Measurements from ENCODE around the gene NANOS2.

DNA sequence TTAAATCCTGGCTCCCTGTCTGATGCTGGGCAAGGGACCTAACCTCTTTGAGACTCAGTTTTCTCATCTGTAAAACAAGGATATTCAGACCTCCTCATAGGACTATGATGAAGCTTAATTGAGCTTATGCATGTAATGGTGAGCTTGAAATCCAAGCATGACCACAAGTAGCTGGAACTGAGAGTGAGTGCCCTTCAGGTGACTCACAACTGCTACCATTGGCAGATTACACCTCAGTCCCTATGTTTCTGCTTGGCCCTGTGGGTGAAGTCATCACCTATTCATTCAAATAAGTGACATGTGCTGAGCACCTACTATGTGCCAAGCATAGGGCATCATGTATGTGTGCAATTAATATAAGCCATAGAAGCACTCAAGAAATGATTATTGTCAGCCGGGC is 33.3 kb upstream of the NANOS2 start:
- TF ChIP-seq, protein P1, sequence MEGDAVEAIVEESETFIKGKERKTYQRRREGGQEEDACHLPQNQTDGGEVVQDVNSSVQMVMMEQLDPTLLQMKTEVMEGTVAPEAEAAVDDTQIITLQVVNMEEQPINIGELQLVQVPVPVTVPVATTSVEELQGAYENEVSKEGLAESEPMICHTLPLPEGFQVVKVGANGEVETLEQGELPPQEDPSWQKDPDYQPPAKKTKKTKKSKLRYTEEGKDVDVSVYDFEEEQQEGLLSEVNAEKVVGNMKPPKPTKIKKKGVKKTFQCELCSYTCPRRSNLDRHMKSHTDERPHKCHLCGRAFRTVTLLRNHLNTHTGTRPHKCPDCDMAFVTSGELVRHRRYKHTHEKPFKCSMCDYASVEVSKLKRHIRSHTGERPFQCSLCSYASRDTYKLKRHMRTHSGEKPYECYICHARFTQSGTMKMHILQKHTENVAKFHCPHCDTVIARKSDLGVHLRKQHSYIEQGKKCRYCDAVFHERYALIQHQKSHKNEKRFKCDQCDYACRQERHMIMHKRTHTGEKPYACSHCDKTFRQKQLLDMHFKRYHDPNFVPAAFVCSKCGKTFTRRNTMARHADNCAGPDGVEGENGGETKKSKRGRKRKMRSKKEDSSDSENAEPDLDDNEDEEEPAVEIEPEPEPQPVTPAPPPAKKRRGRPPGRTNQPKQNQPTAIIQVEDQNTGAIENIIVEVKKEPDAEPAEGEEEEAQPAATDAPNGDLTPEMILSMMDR (IDR thresholded peaks at IDR 0.05; ENCODE audit: low read depth, low read length, poor library complexity, severe bottlenecking) = no peak
- no peak for TF ChIP-seq EZH2phosphoT487 (IDR thresholded peaks at IDR 0.05; ENCODE audit: borderline replicate concordance, low read length)

All from DOHH2 (cell line).